GM23248 (cell line): Measurements from ENCODE around the gene STK4. TPM values are rescaled to one million over a fixed set of nuclear protein-coding genes. Genes with fewer than 3 reads are reported as not detected.
A peak's percentile ranks its signal among the peaks of the same experiment; 100 is the strongest.
"Not testable (repeated sequence)": the region's sequence is repeated elsewhere in the genome, so short reads cannot be mapped to it uniquely, and the experiment has no call there.

Experiments
- DNase-seq: peaks from one replicate; pipeline ENCODE4 v3.0.0-alpha.2; 2015
- H2AFZ ChIP-seq: fragments of 200-600 bp; sonication (generic); 2 replicates; pipeline ENCODE4 v1.6.1; 2016; ENCODE audit warnings: antibody characterized with exemption
- H3F3A ChIP-seq: fragments of 200-600 bp; sonication (generic); 2 replicates; pipeline ENCODE4 v1.6.1; 2016; ENCODE audit warnings: mild to moderate bottlenecking, antibody characterized with exemption, mixed run types; ENCODE audit not compliant: insufficient read depth
- H3K27ac ChIP-seq: fragments of 200-600 bp; sonication (generic); 2 replicates; pipeline ENCODE4 v1.5.1; 2016; ENCODE audit warnings: mild to moderate bottlenecking
- H3K27me3 ChIP-seq: fragments of 200-600 bp; sonication (generic); replicated peaks from 2 replicates; pipeline ENCODE4 v1.6.1; 2016; ENCODE audit warnings: mild to moderate bottlenecking; ENCODE audit not compliant: insufficient read depth
- H3K36me3 ChIP-seq: fragments of 200-600 bp; sonication (generic); 2 replicates; pipeline ENCODE4 v1.6.1; 2016; ENCODE audit warnings: low read depth, mild to moderate bottlenecking
- H3K4me1 ChIP-seq: fragments of 200-600 bp; sonication (generic); 2 replicates; pipeline ENCODE4 v1.6.1; 2016; ENCODE audit warnings: mild to moderate bottlenecking; ENCODE audit not compliant: insufficient read depth
- H3K4me2 ChIP-seq: fragments of 200-600 bp; sonication (generic); one replicate; pipeline ENCODE4 v1.6.1; 2016; ENCODE audit warnings: mild to moderate bottlenecking; ENCODE audit not compliant: unreplicated experiment
- H3K4me3 ChIP-seq: fragments of 200-600 bp; sonication (generic); 2 replicates; pipeline ENCODE4 v1.5.1; 2016; ENCODE audit warnings: mild to moderate bottlenecking
- H3K79me2 ChIP-seq: fragments of 200-600 bp; sonication (generic); 2 replicates; pipeline ENCODE4 v1.6.1; 2016; ENCODE audit warnings: mild to moderate bottlenecking; ENCODE audit not compliant: insufficient read depth
- H3K9ac ChIP-seq: fragments of 200-600 bp; sonication (generic); 2 replicates; pipeline ENCODE4 v1.6.1; 2016; ENCODE audit warnings: mild to moderate bottlenecking
- H3K9me2 ChIP-seq: fragments of 200-600 bp; sonication (generic); 2 replicates; pipeline ENCODE4 v1.6.1; 2016; ENCODE audit warnings: mixed run types, mild to moderate bottlenecking, moderate library complexity; ENCODE audit not compliant: insufficient read depth
- H3K9me3 ChIP-seq: fragments of 200-600 bp; sonication (generic); one replicate; pipeline ENCODE4 v1.6.1; 2017; ENCODE audit warnings: low read depth
- H4K20me1 ChIP-seq: fragments of 200-600 bp; sonication (generic); 2 replicates; pipeline ENCODE4 v1.6.0; 2016; ENCODE audit not compliant: insufficient read depth
- EZH2 ChIP-seq: fragments of 200-600 bp; sonication (generic); IDR thresholded peaks from 2 replicates; pipeline ENCODE4 v1.6.1; 2018; ENCODE audit warnings: antibody characterized with exemption, mild to moderate bottlenecking; ENCODE audit not compliant: insufficient read depth, poor library complexity, severe bottlenecking
- EZH2phosphoT487 ChIP-seq: fragments of 200-600 bp; sonication (generic); IDR thresholded peaks from 2 replicates; pipeline ENCODE4 v1.6.1; 2018; ENCODE audit warnings: antibody characterized with exemption, moderate library complexity, mild to moderate bottlenecking, low read depth; ENCODE audit not compliant: insufficient read depth
- WGBS, 2 experiments: methylation state at CpG; one replicate each; pipeline ENCODE4 v1.1.6; 2015 to 2017; ENCODE audit warnings: low lambda C conversion rate in 2 of 2, low coverage in 1 of 2; ENCODE audit errors: missing lambda C conversion rate in 2 of 2; 5-methylcytosine and 5-hydroxymethylcytosine counted together
- in situ Hi-C: fragments of 300-500 bp; cut with MboI; formaldehyde crosslinking; loops from 2 replicates; pipeline ENCODE4 v1.15.0; 2020
- polyA plus RNA-seq: library from polyadenylated mRNA; unstranded; fragments of >200 nt; fragmentation: Nextera tagmentation; extraction: Ambion mirVana; gene quantifications from 2 replicates; pipeline ENCODE4 v1.2.1, GENCODE V29; 2016
- total RNA-seq: library from RNA; depleted of rRNA; stranded (reverse); fragments of >200 nt; shearing (Covaris generic); gene quantifications from 2 replicates; pipeline ENCODE4 v1.2.3, GENCODE V29; 2014

The STK4 gene
- total and polyA plus RNA-seq, 2 experiments from 2014 or later, result 21.9 to 33.4 TPM

- H3K27ac ChIP-seq, result peak overlapping the region; percentile 65
- WGBS, 2 experiments, result 12 to 14% methylated on average over 4 of the region's 4 CpGs
- DNase-seq, result peak; percentile 95
- H3K4me2 ChIP-seq, result peak overlapping the region; percentile 19
- H3F3A ChIP-seq, result peaks cover 13% of the 10 kb centered on the region
- no peaks in the 10 kb centered on the region for H3K36me3 ChIP-seq
- H3K9ac ChIP-seq, result no peak overlapping the region
- peaks cover 28% of the 10 kb centered on the region for H3K79me2 ChIP-seq
- H3K4me3 ChIP-seq, result no peak overlapping the region
- in situ Hi-C loops, result no loop called here
- no peaks in the 10 kb centered on the region for H4K20me1 ChIP-seq
- H3K27me3 ChIP-seq, result no peaks in the 10 kb centered on the region
- H2AFZ ChIP-seq, result no peak overlapping the region
- peaks cover 54% of the 10 kb centered on the region for H3K4me1 ChIP-seq
- H3K9me3 ChIP-seq, result no peaks in the 10 kb centered on the region
- no peaks in the 10 kb centered on the region for H3K9me2 ChIP-seq
- no peak for TF ChIP-seq EZH2
- no peak for TF ChIP-seq EZH2phosphoT487
Measured at GRCh38 chr20:45061244-45061643, 94.9 kb downstream of the STK4 start.

- H3K9me2 ChIP-seq, H3K9ac ChIP-seq, in situ Hi-C loops, DNase-seq, H3K4me3 ChIP-seq, H3K27ac ChIP-seq, H4K20me1 ChIP-seq, H3K27me3 ChIP-seq, H3K9me3 ChIP-seq, H3K4me2 ChIP-seq, H2AFZ ChIP-seq, H3K36me3 ChIP-seq: not testable (repeated sequence)
- H3K4me1 ChIP-seq, result peaks cover 73% of the 10 kb centered on the region
- peaks cover 24% of the 10 kb centered on the region for H3F3A ChIP-seq
- 97 to 98% methylated on average over 2 of the region's 2 CpGs for WGBS, 2 experiments
- H3K79me2 ChIP-seq, result peaks cover 42% of the 10 kb centered on the region
Measured at GRCh38 chr20:45063107-45063506, 96.8 kb downstream of the STK4 start.

GRCh38 chr20:45064812-45065211 lies 98.5 kb downstream of the STK4 start:
- TF ChIP-seq EZH2phosphoT487 (no peak), EZH2 (no peak)

GRCh38 chr20:45066372-45066771 lies 100.1 kb downstream of the STK4 start:
- Histone ChIP-seq H3K79me2 (peaks cover 63% of the 10 kb centered on the region), H2AFZ (no peak overlapping the region), H3F3A (peaks cover 24% of the 10 kb centered on the region), H3K4me3 (no peak overlapping the region), H3K9me2 (no peaks in the 10 kb centered on the region), H3K4me1 (peaks cover 52% of the 10 kb centered on the region), H3K27me3 (no peaks in the 10 kb centered on the region), H3K4me2 (no peak overlapping the region), H3K36me3 (no peaks in the 10 kb centered on the region), H4K20me1 (no peaks in the 10 kb centered on the region), H3K9ac (no peak overlapping the region), H3K9me3 (no peaks in the 10 kb centered on the region), H3K27ac (no peak overlapping the region)
- no peak for DNase-seq
- TF ChIP-seq EZH2phosphoT487 (no peak), EZH2 (no peak)
- 90 to 93% methylated on average over 7 of the region's 7 CpGs for WGBS, 2 experiments
- in situ Hi-C loops, result no loop called here

More at GRCh38 chr20:45064812-45065211, 98.5 kb downstream of the STK4 start:
- H3K9ac ChIP-seq, result no peak overlapping the region
- H3K27ac ChIP-seq, result 0 out of 2 replicates have a peak overlapping the region, but pooled peaks have one; percentile 5
- no peaks in the 10 kb centered on the region for H4K20me1 ChIP-seq
- H3K9me3 ChIP-seq, result no peaks in the 10 kb centered on the region
- no peaks in the 10 kb centered on the region for H3K36me3 ChIP-seq
- H3F3A ChIP-seq, result peaks cover 30% of the 10 kb centered on the region
- no peaks in the 10 kb centered on the region for H3K9me2 ChIP-seq
- H3K79me2 ChIP-seq, result peaks cover 59% of the 10 kb centered on the region
- H3K4me2 ChIP-seq, result no peak overlapping the region
- H3K4me1 ChIP-seq, result peaks cover 62% of the 10 kb centered on the region
- peak; percentile 32 for DNase-seq
- no peak overlapping the region for H2AFZ ChIP-seq
- H3K27me3 ChIP-seq, result no peaks in the 10 kb centered on the region
- H3K4me3 ChIP-seq, result no peak overlapping the region
- in situ Hi-C loops, result no loop called here

- Histone ChIP-seq H3K36me3 (no peaks in the 10 kb centered on the region), H3K27me3 (no peaks in the 10 kb centered on the region), H3K79me2 (peaks cover 66% of the 10 kb centered on the region), H3K4me2 (peak overlapping the region; percentile 19), H4K20me1 (no peaks in the 10 kb centered on the region), H3K4me1 (peaks cover 46% of the 10 kb centered on the region), H3K9ac (no peak overlapping the region), H3K27ac (peak overlapping the region; percentile 36), H2AFZ (no peak overlapping the region), H3K9me2 (no peaks in the 10 kb centered on the region), H3K4me3 (no peak overlapping the region), H3K9me3 (no peaks in the 10 kb centered on the region), H3F3A (peaks cover 20% of the 10 kb centered on the region)
- TF ChIP-seq EZH2 (no peak), EZH2phosphoT487 (no peak)
- WGBS, 2 experiments, result 81% methylated on average over 4 of the region's 4 CpGs
- in situ Hi-C loops, result no loop called here
- DNase-seq, result no peak
Measured at GRCh38 chr20:45067087-45067486, 100.8 kb downstream of the STK4 start.
